Measurements from ENCODE around the gene BARX2.

Gene BARX2

DNA sequence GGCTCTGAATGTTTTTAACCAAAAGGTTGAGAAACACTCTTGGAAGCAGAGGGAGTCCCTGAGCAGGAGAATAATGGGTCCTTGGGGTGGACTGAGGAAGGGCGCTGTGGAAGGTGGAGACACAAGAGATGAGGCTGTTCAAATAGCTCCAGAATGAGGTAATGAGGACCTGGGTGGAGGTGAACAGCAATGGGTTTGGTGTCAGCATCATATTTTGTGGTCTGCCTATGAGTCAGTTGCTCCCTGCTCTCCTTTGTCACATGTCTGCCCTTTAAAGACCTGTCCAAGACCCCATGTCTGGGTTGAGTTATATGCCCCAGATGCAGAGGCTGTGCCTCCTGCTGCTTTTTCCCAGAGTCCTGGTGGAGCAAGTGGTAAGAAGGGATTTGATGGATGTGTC lies 113.6 kb downstream of the BARX2 start:
- in situ Hi-C loops (cut with MboI; ENCODE audit: low sequenced_read_pairs): no loop called here

GRCh38 chr11:129490004-129490403 lies 114.4 kb downstream of the BARX2 start:
- in situ Hi-C loops (cut with MboI; ENCODE audit: low sequenced_read_pairs): no loop called here

- in situ Hi-C loops (cut with MboI; ENCODE audit: low sequenced_read_pairs): no loop called here
Measured at GRCh38 chr11:129493746-129494145, 118.1 kb downstream of the BARX2 start.
